ENCODE data around the gene ASB16. TPM values are rescaled to one million over a fixed set of nuclear protein-coding genes. Genes with fewer than 3 reads are reported as not detected.
A peak's percentile ranks its signal among the peaks of the same experiment; 100 is the strongest.
"Not testable (repeated sequence)": the region's sequence is repeated elsewhere in the genome, so short reads cannot be mapped to it uniquely, and the experiment has no call there.

The ASB16 gene
- total RNA-seq, 4 donors from 2014 or later = 0.11 TPM; not detected in 3

GRCh38 chr17:44132275-44132821, 38.2 kb upstream of the ASB16 start:
- Histone ChIP-seq H3K27me3 (no peaks in the 10 kb centered on the region), H3K27ac (no peak overlapping the region), H3K9me3 (no peaks in the 10 kb centered on the region), H3K4me3 (no peak overlapping the region), H3K36me3 (no peaks in the 10 kb centered on the region), H3K4me1 (peaks cover under 1 to 4% (median 1%) of the 10 kb centered on the region in 3 donors)
- no peak for DNase-seq
- intact Hi-C loops (cut with DNase I) = no loop called here
- TF ChIP-seq CTCF (IDR thresholded peaks at IDR 0.05) (no peak), POLR2A (IDR thresholded peaks at IDR 0.05) (no peak)

- Histone ChIP-seq H3K27me3 (no peaks in the 10 kb centered on the region), H3K9me3 (no peaks in the 10 kb centered on the region), H3K27ac (no peak overlapping the region), H3K4me1 (peaks cover 8 to 21% (median 14%) of the 10 kb centered on the region in 3 donors), H3K4me3 (no peak overlapping the region), H3K36me3 (no peaks in the 10 kb centered on the region)
- no peak for TF ChIP-seq CTCF (IDR thresholded peaks at IDR 0.05)
- no peak for TF ChIP-seq POLR2A (IDR thresholded peaks at IDR 0.05)
- DNase-seq = no peak
- intact Hi-C loops (cut with DNase I) = no loop called here
- WGBS, 2 donors = 82 to 83% methylated on average over 1 to 3 of the region's 4 CpGs
Observed at GRCh38 chr17:44133918-44134476, 36.5 kb upstream of the ASB16 start.

- Histone ChIP-seq H3K36me3 (no peaks in the 10 kb centered on the region), H3K9me3 (no peaks in the 10 kb centered on the region), H3K4me1 (peaks cover 8 to 23% (median 14%) of the 10 kb centered on the region in 3 donors), H3K27me3 (no peaks in the 10 kb centered on the region), H3K4me3 (no peak overlapping the region), H3K27ac (no peak overlapping the region)
- WGBS, 2 donors = 91 to 92% methylated on average over 8 to 9 of the region's 9 CpGs
- DNase-seq = no peak
- no peak for TF ChIP-seq CTCF (IDR thresholded peaks at IDR 0.05)
- TF ChIP-seq POLR2A (IDR thresholded peaks at IDR 0.05) = no peak
- intact Hi-C loops (cut with DNase I) = no loop called here
Observed at GRCh38 chr17:44134752-44135568, 35.5 kb upstream of the ASB16 start.

GRCh38 chr17:44137891-44138709, 32.4 kb upstream of the ASB16 start:
- peak; percentile 20 for DNase-seq
- Histone ChIP-seq H3K27ac (peak overlapping the region; percentile 74 to 89 (median 86)), H3K4me1 (peaks cover 16 to 43% (median 28%) of the 10 kb centered on the region in 3 donors), H3K4me3 (peak overlapping the region in 3 of 4 donors; percentile 13 to 44 (median 23)), H3K27me3 (no peaks in the 10 kb centered on the region), H3K36me3 (no peaks in the 10 kb centered on the region), H3K9me3 (no peaks in the 10 kb centered on the region)
- intact Hi-C loops (cut with DNase I) = no loop called here
- no peak for TF ChIP-seq CTCF (IDR thresholded peaks at IDR 0.05)
- TF ChIP-seq POLR2A (IDR thresholded peaks at IDR 0.05) = peak in 1 of 4 donors; percentile 25
- 1 to 7% methylated on average over 6 to 14 of the region's 20 CpGs for WGBS, 2 donors

- intact Hi-C loops (cut with DNase I); H3K27ac ChIP-seq; H3K27me3 ChIP-seq; H3K9me3 ChIP-seq; H3K36me3 ChIP-seq; DNase-seq; H3K4me3 ChIP-seq: not testable (repeated sequence)
- peaks cover 8 to 36% (median 17%) of the 10 kb centered on the region in 3 donors for H3K4me1 ChIP-seq
- 89% methylated on average over 8 of the region's 8 CpGs for WGBS, 2 donors
Observed at GRCh38 chr17:44143921-44144320, 26.6 kb upstream of the ASB16 start.
